H1 (cell line): Measurements from ENCODE around the gene SUOX. TPM values are rescaled to one million over a fixed set of nuclear protein-coding genes. Genes with fewer than 3 reads are reported as not detected.

Experiments
- CTCF ChIA-PET: fragments of 300-600 bp; sonication (Branson Sonifier 250); formaldehyde crosslinking; loops from one replicate; lab custom pipeline; 2021; ENCODE audit not compliant: partially characterized antibody; lab: Charles Lee
- POLR2A ChIA-PET: fragments of 300-600 bp; sonication (Branson Sonifier 250); formaldehyde crosslinking; loops from one replicate; lab custom pipeline; 2021; ENCODE audit warnings: inconsistent platforms; ENCODE audit not compliant: partially characterized antibody; lab: Charles Lee
- DNase-seq, 2 experiments: peaks; one replicate each; pipeline versions ENCODE4 v3.0.0 to v3.0.0-alpha.2; 2010 to 2022; ENCODE audit warnings: low spot score in 2 of 2, low read depth in 1 of 2, mixed read lengths in 1 of 2
- FAIRE-seq: peaks from 2 replicates; lab custom pipeline; 2011; peaks lifted over from hg19 to GRCh38; lab: Jason Lieb, UNC
- H2AFZ ChIP-seq: 2 replicates; pipeline ENCODE4 v1.8.1; 2012; ENCODE audit warnings: low read length, inconsistent platforms
- H2AK5ac ChIP-seq: 2 replicates; pipeline ENCODE4 v1.6.1; 2013; ENCODE audit warnings: low read depth, low read length
- H2BK120ac ChIP-seq: replicated peaks from 2 replicates; pipeline ENCODE3; 2013; ENCODE audit warnings: low read depth, low read length, inconsistent platforms
- H2BK12ac ChIP-seq: 2 replicates; pipeline ENCODE4 v1.6.1; 2013; ENCODE audit warnings: low read depth, low read length
- H2BK15ac ChIP-seq: 2 replicates; pipeline ENCODE4 v1.6.1; 2013; ENCODE audit warnings: low read length
- H2BK20ac ChIP-seq: 2 replicates; pipeline ENCODE4 v1.6.1; 2013; ENCODE audit warnings: low read length
- H2BK5ac ChIP-seq: 2 replicates; pipeline ENCODE4 v1.6.1; 2013; ENCODE audit warnings: low read depth, low read length
- H3K14ac ChIP-seq: 2 replicates; pipeline ENCODE4 v1.6.1; 2013; ENCODE audit warnings: inconsistent platforms; ENCODE audit not compliant: insufficient read length
- H3K18ac ChIP-seq: 2 replicates; pipeline ENCODE4 v1.6.1; 2013; ENCODE audit warnings: low read length; ENCODE audit errors: extremely low read depth
- H3K23ac ChIP-seq: 2 replicates; pipeline ENCODE4 v1.6.1; 2013; ENCODE audit warnings: inconsistent platforms; ENCODE audit not compliant: insufficient read length
- H3K23me2 ChIP-seq: 2 replicates; pipeline ENCODE4 v1.6.1; 2013; ENCODE audit warnings: low read depth, low read length
- H3K27ac ChIP-seq: 2 replicates; pipeline ENCODE4 v1.6.1; 2011; ENCODE audit warnings: low read depth, low read length, inconsistent platforms
- H3K27me3 ChIP-seq, 4 experiments: replicated peaks in 1 of 4; 1 replicate in 1 of 4; 2 replicates in 3 of 4; pipeline versions ENCODE4 v1.6.1 to v1.8.1; 2011 to 2013; ENCODE audit warnings: low read length in 3 of 4, mild to moderate bottlenecking in 3 of 4, inconsistent platforms in 2 of 4, mixed read lengths in 2 of 4, moderate library complexity in 1 of 4; ENCODE audit not compliant: control insufficient read depth in 3 of 4, insufficient read depth in 3 of 4; ENCODE audit errors: extremely low read depth in 1 of 4
- H3K36me3 ChIP-seq, 4 experiments: 2 replicates each; pipeline versions ENCODE4 v1.6.1 to v1.8.1; 2011 to 2013; ENCODE audit warnings: mild to moderate bottlenecking in 4 of 4, low read length in 3 of 4, moderate library complexity in 2 of 4, control low read depth in 1 of 4, inconsistent platforms in 1 of 4; ENCODE audit not compliant: insufficient read depth in 4 of 4, control insufficient read depth in 2 of 4
- H3K4ac ChIP-seq: replicated peaks from 2 replicates; pipeline ENCODE3; 2013; ENCODE audit warnings: low read length, low read depth, mixed read lengths, inconsistent platforms; ENCODE audit not compliant: insufficient read length
- H3K4me1 ChIP-seq, 4 experiments: replicated peaks in 1 of 4; 1 replicate in 1 of 4; 2 replicates in 3 of 4; pipeline versions ENCODE4 v1.6.1 to v1.8.1; 2011 to 2013; ENCODE audit warnings: low read length in 3 of 4, inconsistent platforms in 2 of 4, mixed read lengths in 1 of 4; ENCODE audit not compliant: insufficient read depth in 4 of 4, control insufficient read depth in 3 of 4
- H3K4me2 ChIP-seq, 2 experiments: 2 replicates each; pipeline versions ENCODE4 v1.6.1 to v1.8.1; 2011 to 2013; ENCODE audit warnings: low read depth in 2 of 2, low read length in 2 of 2, control low read depth in 1 of 2, inconsistent platforms in 1 of 2, mild to moderate bottlenecking in 1 of 2; ENCODE audit not compliant: insufficient read depth in 1 of 2
- H3K4me3 ChIP-seq, 4 experiments: fragments of 200-600, 300-600 bp in 1 of 4; sonication (generic), shearing (Covaris generic), sonication (Bioruptor Twin) in 1 of 4; 2 replicates each; pipeline versions ENCODE4 v1.5.1 to v1.8.1; 2011 to 2016; ENCODE audit warnings: low read length in 4 of 4, low read depth in 3 of 4, control low read depth in 2 of 4, inconsistent platforms in 2 of 4, mild to moderate bottlenecking in 2 of 4, mixed read lengths in 1 of 4, moderate library complexity in 1 of 4; ENCODE audit not compliant: insufficient read depth in 2 of 4; ENCODE audit errors: extremely low read depth in 1 of 4
- H3K56ac ChIP-seq: replicated peaks from 2 replicates; pipeline ENCODE3; 2013; ENCODE audit warnings: low read depth, mild to moderate bottlenecking, mixed read lengths, low read length, inconsistent platforms; ENCODE audit not compliant: insufficient read length
- H3K79me1 ChIP-seq: 2 replicates; pipeline ENCODE4 v1.6.1; 2013; ENCODE audit warnings: low read depth, low read length, control low read depth
- H3K79me2 ChIP-seq, 2 experiments: 2 replicates each; pipeline versions ENCODE4 v1.6.1 to v1.8.1; 2012 to 2013; ENCODE audit warnings: low read length in 2 of 2, mild to moderate bottlenecking in 2 of 2, inconsistent platforms in 1 of 2; ENCODE audit not compliant: insufficient read depth in 2 of 2, control insufficient read depth in 1 of 2
- H3K9ac ChIP-seq, 4 experiments: replicated peaks in 1 of 4; 1 replicate in 1 of 4; 2 replicates in 3 of 4; pipeline versions ENCODE4 v1.6.1 to v1.8.1; 2011 to 2013; ENCODE audit warnings: low read depth in 3 of 4, low read length in 3 of 4, control low read depth in 2 of 4, mild to moderate bottlenecking in 2 of 4, moderate library complexity in 2 of 4, inconsistent platforms in 1 of 4; ENCODE audit errors: extremely low read depth in 1 of 4
- H3K9me3 ChIP-seq, 2 experiments: 2 replicates each; pipeline versions ENCODE4 v1.6.1 to v1.8.1; 2012 to 2013; ENCODE audit warnings: mild to moderate bottlenecking in 2 of 2, moderate library complexity in 2 of 2, control low read depth in 1 of 2, inconsistent platforms in 1 of 2, low read depth in 1 of 2, low read length in 1 of 2, mixed read lengths in 1 of 2; ENCODE audit not compliant: insufficient read depth in 2 of 2
- H4K20me1 ChIP-seq, 2 experiments: replicated peaks in 1 of 2; 2 replicates each; pipeline versions ENCODE3 to v1.8.1; 2011 to 2013; ENCODE audit warnings: inconsistent platforms in 2 of 2, low read length in 2 of 2, mild to moderate bottlenecking in 1 of 2; ENCODE audit not compliant: insufficient read depth in 2 of 2, control insufficient read depth in 1 of 2
- H4K5ac ChIP-seq: 2 replicates; pipeline ENCODE4 v1.6.1; 2013; ENCODE audit warnings: low read length, low read depth, mixed read lengths, inconsistent platforms; ENCODE audit not compliant: insufficient read length
- H4K8ac ChIP-seq: 2 replicates; pipeline ENCODE4 v1.8.0; 2013; ENCODE audit warnings: mild to moderate bottlenecking, moderate library complexity, low read length, inconsistent platforms; ENCODE audit not compliant: insufficient read depth; ENCODE audit errors: extremely low read depth
- H4K91ac ChIP-seq: replicated peaks from 2 replicates; pipeline ENCODE3; 2013; ENCODE audit warnings: low read length, mixed read lengths, inconsistent platforms; ENCODE audit not compliant: insufficient read length
- ATF2 ChIP-seq: IDR thresholded peaks from 2 replicates; pipeline ENCODE4 v1.6.1; 2012; ENCODE audit warnings: low read length, inconsistent platforms
- BCL11A ChIP-seq, 2 experiments: IDR thresholded peaks; one replicate each; pipeline ENCODE4 v1.6.1; 2011; ENCODE audit warnings: low read depth in 2 of 2, low read length in 2 of 2, mild to moderate bottlenecking in 2 of 2
- EGR1 ChIP-seq: IDR thresholded peaks from 2 replicates; pipeline ENCODE4 v1.6.1; 2011; ENCODE audit warnings: low read depth, low read length, borderline replicate concordance
- HDAC2 ChIP-seq, 2 experiments: fragments of 300-600 bp in 1 of 2; sonication (generic) in 1 of 2; IDR thresholded peaks; 2 replicates each; pipeline ENCODE4 v1.6.1; 2011 to 2012; ENCODE audit warnings: low read depth in 2 of 2, low read length in 2 of 2, mild to moderate bottlenecking in 2 of 2, moderate library complexity in 2 of 2, borderline replicate concordance in 1 of 2, inconsistent platforms in 1 of 2
- HDAC6 ChIP-seq: IDR thresholded peaks from one replicate; pipeline ENCODE4 v1.7.1; 2012; ENCODE audit warnings: low read depth, mild to moderate bottlenecking, inconsistent platforms, low read length, moderate library complexity
- NANOG ChIP-seq: IDR thresholded peaks from 2 replicates; pipeline ENCODE4 v1.6.1; 2011; ENCODE audit warnings: low read length, low read depth, mild to moderate bottlenecking, inconsistent platforms; ENCODE audit not compliant: insufficient read depth, poor library complexity, severe bottlenecking
- PHF8 ChIP-seq: fragments of 200-600 bp; sonication (generic); conservative IDR thresholded peaks from 2 replicates; pipeline ENCODE4 v1.7.1; 2012; ENCODE audit warnings: low read depth, mild to moderate bottlenecking, inconsistent platforms, low read length, moderate library complexity
- SAP30 ChIP-seq: fragments of 300-600 bp; sonication (generic); IDR thresholded peaks from 2 replicates; pipeline ENCODE4 v1.7.1; 2012; ENCODE audit warnings: low read length, moderate library complexity, mild to moderate bottlenecking, inconsistent platforms; ENCODE audit not compliant: insufficient read depth, insufficient replicate concordance
- SRF ChIP-seq: IDR thresholded peaks from 2 replicates; pipeline ENCODE4 v1.6.1; 2011; ENCODE audit warnings: mild to moderate bottlenecking, low read depth, low read length, moderate library complexity
- YY1 ChIP-seq: IDR thresholded peaks from 2 replicates; pipeline ENCODE4 v1.6.1; 2011; ENCODE audit warnings: low read depth, mild to moderate bottlenecking, low read length
- WGBS, 2 experiments: shearing (Covaris generic) in 1 of 2; methylation state at CpG; one replicate each; pipeline versions ENCODE4 v1.1.6 to v1.1.7; 2013 to 2015; ENCODE audit warnings: low lambda C conversion rate in 2 of 2, mixed read lengths in 2 of 2, inconsistent platforms in 1 of 2, low coverage in 1 of 2, missing lambda C conversion rate in 1 of 2; ENCODE audit not compliant: insufficient replicate concordance in 2 of 2, insufficient coverage in 1 of 2, insufficient read length in 1 of 2; ENCODE audit errors: extremely low coverage in 1 of 2, missing lambda C conversion rate in 1 of 2; 5-methylcytosine and 5-hydroxymethylcytosine counted together
- polyA plus RNA-seq, 7 experiments: library from polyadenylated mRNA; depleted of rRNA in 3 of 7; stranded (reverse) in 5 of 7; unstranded in 2 of 7; fragments of >200 nt in 5 of 7; fragments of 200-250 nt in 2 of 7; gene quantifications; 1 replicate in 5 of 7; 2 replicates in 1 of 7; 4 replicates in 1 of 7; pipeline versions ENCODE4 v1.2.1 to v1.2.3, GENCODE V29; 2011 to 2013; ENCODE audit warnings: missing spikeins in 2 of 7, mixed read lengths in 2 of 7
- total RNA-seq: library from RNA; stranded (reverse); fragmentation: NEBNext Ultra II Directional; extraction: Animal tissue kit (Norgen Biotek cat#: 25700); gene quantifications from 2 replicates; pipeline ENCODE4 v1.2.1, GENCODE V29; 2021
- TF ChIP-seq, protein P1 (sequence below): IDR thresholded peaks from 2 replicates; pipeline ENCODE4 v1.6.1; 2012; ENCODE audit warnings: inconsistent platforms

The SUOX gene
- total and polyA plus RNA-seq, 2 of the 8 experiments (the other 6 are each of a cell fraction or from before 2014, with no cell fraction given), result 22.5 to 31.3 TPM

GRCh38 chr12:55991110-55991509 is 6.0 kb upstream of the SUOX start:
- no peaks in the 10 kb centered on the region for H3K79me1 ChIP-seq
- no peaks in the 10 kb centered on the region for H3K9me3 ChIP-seq
- no peak for DNase-seq
- no peak overlapping the region for H3K23ac ChIP-seq
- no peak overlapping the region for H3K9ac ChIP-seq
- H2BK120ac ChIP-seq, result no peak overlapping the region
- ChIA-PET CTCF (interaction anchor here (0.7 to 13.5 kb wide), 7 partner anchors 9 to 1464 kb away, joined by 3 to 256 read pairs (median 3); partner anchors contain the start of gene IKZF4), POLR2A (interaction anchor here (1.1 to 2.2 kb wide), 5 partner anchors 9 to 88 kb away, joined by 3 to 16 read pairs (median 3); partner anchors contain the start of gene RAB5B)
- H3K27me3 ChIP-seq, result no peaks in the 10 kb centered on the region
- no peak overlapping the region for H3K27ac ChIP-seq
- H4K91ac ChIP-seq, result no peak overlapping the region
- H4K8ac ChIP-seq, result no peak overlapping the region
- no peak for FAIRE-seq
- no peak overlapping the region for H2BK15ac ChIP-seq
- H3K36me3 ChIP-seq, result peaks cover 15 to 77% (median 50%) of the 10 kb centered on the region in 4 experiments
- peaks cover 0 to 3% of the 10 kb centered on the region in 2 experiments for H4K20me1 ChIP-seq
- no peak overlapping the region for H2BK20ac ChIP-seq
- H4K5ac ChIP-seq, result no peak overlapping the region
- no peaks in the 10 kb centered on the region for H3K23me2 ChIP-seq
- H2AK5ac ChIP-seq, result no peak overlapping the region
- H3K4me3 ChIP-seq, result no peak overlapping the region
- no peaks in the 10 kb centered on the region for H3K4me1 ChIP-seq
- H2BK12ac ChIP-seq, result no peak overlapping the region
- H3K4me2 ChIP-seq, result no peak overlapping the region
- no peak overlapping the region for H2AFZ ChIP-seq
- H3K4ac ChIP-seq, result no peak overlapping the region
- 85% methylated on average over 3 of the region's 3 CpGs; no CpG with 5 or more reads in 1 of the 2 experiments for WGBS, 2 experiments
- no peak overlapping the region for H3K14ac ChIP-seq
- H3K79me2 ChIP-seq, result no peaks in the 10 kb centered on the region
- no peak overlapping the region for H2BK5ac ChIP-seq
- no peak overlapping the region for H3K56ac ChIP-seq
- H3K18ac ChIP-seq, result no peak overlapping the region
- TF ChIP-seq PHF8 (no peak), ATF2 (no peak), SAP30 (no peak), HDAC2 (IDR thresholded peaks at IDR 0.05; ENCODE audit: borderline replicate concordance in 1 of 2, low read depth in 2 of 2, low read length in 2 of 2) (no peak), BCL11A (IDR thresholded peaks at IDR 0.05; ENCODE audit: low read depth in 2 of 2, low read length in 2 of 2) (no peak), NANOG (no peak), EGR1 (no peak), YY1 (no peak), HDAC6 (no peak), SRF (no peak)
- TF ChIP-seq, protein P1, sequence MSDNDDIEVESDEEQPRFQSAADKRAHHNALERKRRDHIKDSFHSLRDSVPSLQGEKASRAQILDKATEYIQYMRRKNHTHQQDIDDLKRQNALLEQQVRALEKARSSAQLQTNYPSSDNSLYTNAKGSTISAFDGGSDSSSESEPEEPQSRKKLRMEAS, result no peak
